Trophoblast cell (in vitro differentiated cells and primary cell): ENCODE data around the gene ENO2.
A peak's percentile ranks its signal among the peaks of the same experiment; 100 is the strongest.

Experiments
- DNase-seq, 2 donors: peaks; one replicate each; pipeline ENCODE4 v3.0.0-alpha.2; 2016
- H2AFZ ChIP-seq: 2 replicates; pipeline ENCODE4 v1.6.1; 2013; ENCODE audit warnings: low read length, moderate library complexity, mild to moderate bottlenecking; ENCODE audit not compliant: insufficient read depth, poor library complexity
- H2AK5ac ChIP-seq: 2 replicates; pipeline ENCODE4 v1.6.1; 2013; ENCODE audit warnings: mild to moderate bottlenecking, low read length
- H2BK120ac ChIP-seq: 2 replicates; pipeline ENCODE4 v1.6.1; 2013; ENCODE audit warnings: low read length, mild to moderate bottlenecking, moderate library complexity; ENCODE audit not compliant: insufficient read depth, poor library complexity
- H2BK12ac ChIP-seq: 2 replicates; pipeline ENCODE4 v1.6.1; 2013; ENCODE audit warnings: mild to moderate bottlenecking, low read length, moderate library complexity
- H2BK5ac ChIP-seq: 2 replicates; pipeline ENCODE4 v1.6.1; 2013; ENCODE audit warnings: low read length, low read depth, moderate library complexity, mild to moderate bottlenecking; ENCODE audit not compliant: poor library complexity
- H3K14ac ChIP-seq: 2 replicates; pipeline ENCODE4 v1.6.1; 2013; ENCODE audit warnings: mild to moderate bottlenecking, low read length
- H3K18ac ChIP-seq: 2 replicates; pipeline ENCODE4 v1.6.1; 2013; ENCODE audit warnings: mild to moderate bottlenecking, low read length
- H3K23ac ChIP-seq: 2 replicates; pipeline ENCODE4 v1.6.1; 2013; ENCODE audit warnings: low read length
- H3K27ac ChIP-seq: 2 replicates; pipeline ENCODE4 v1.5.1; 2013; ENCODE audit warnings: low read depth, mild to moderate bottlenecking, inconsistent platforms, low read length, moderate library complexity
- H3K27me3 ChIP-seq: 2 replicates; pipeline ENCODE4 v1.6.1; 2013; ENCODE audit warnings: inconsistent platforms, mild to moderate bottlenecking, low read length, moderate library complexity; ENCODE audit not compliant: insufficient read depth
- H3K36me3 ChIP-seq, 2 experiments: 1 replicate in 1 of 2; 2 replicates in 1 of 2; pipeline ENCODE4 v1.6.1; 2013; ENCODE audit warnings: low read length in 2 of 2, mild to moderate bottlenecking in 2 of 2, moderate library complexity in 1 of 2; ENCODE audit not compliant: insufficient read depth in 2 of 2, control insufficient read depth in 1 of 2
- H3K4ac ChIP-seq: 2 replicates; pipeline ENCODE4 v1.6.1; 2013; ENCODE audit warnings: low read depth, mild to moderate bottlenecking, low read length, moderate library complexity
- H3K4me1 ChIP-seq, 2 experiments: 1 replicate in 1 of 2; 2 replicates in 1 of 2; pipeline ENCODE4 v1.6.1; 2013; ENCODE audit warnings: low read length in 2 of 2, mild to moderate bottlenecking in 2 of 2, moderate library complexity in 1 of 2; ENCODE audit not compliant: insufficient read depth in 2 of 2, control insufficient read depth in 1 of 2
- H3K4me2 ChIP-seq: 2 replicates; pipeline ENCODE4 v1.6.1; 2013; ENCODE audit warnings: inconsistent platforms, mild to moderate bottlenecking, low read length, moderate library complexity
- H3K4me3 ChIP-seq: 2 replicates; pipeline ENCODE4 v1.5.1; 2013; ENCODE audit warnings: mild to moderate bottlenecking, low read depth, low read length, inconsistent platforms
- H3K79me1 ChIP-seq: one replicate; pipeline ENCODE4 v1.6.1; 2013; ENCODE audit warnings: low read length
- H3K79me2 ChIP-seq: 2 replicates; pipeline ENCODE4 v1.6.1; 2013; ENCODE audit warnings: low read length, mild to moderate bottlenecking; ENCODE audit not compliant: control insufficient read depth, insufficient read depth, poor library complexity
- H3K9ac ChIP-seq: 2 replicates; pipeline ENCODE4 v1.6.1; 2013; ENCODE audit warnings: mild to moderate bottlenecking, low read length
- H3K9me3 ChIP-seq: 2 replicates; pipeline ENCODE4 v1.6.1; 2013; ENCODE audit warnings: low read depth, mild to moderate bottlenecking, control low read depth, inconsistent platforms, low read length; ENCODE audit not compliant: insufficient read depth
- H4K12ac ChIP-seq: 2 replicates; pipeline ENCODE4 v1.6.1; 2013; ENCODE audit warnings: low read depth, mild to moderate bottlenecking, low read length, moderate library complexity
- H4K8ac ChIP-seq: 2 replicates; pipeline ENCODE4 v1.6.1; 2013; ENCODE audit warnings: low read depth, mild to moderate bottlenecking, low read length, moderate library complexity
- H4K91ac ChIP-seq: one replicate; pipeline ENCODE4 v1.6.1; 2013; ENCODE audit warnings: low read depth, mild to moderate bottlenecking, low read length, moderate library complexity
- WGBS: extraction: QIAGEN DNeasy Blood & Tissue Kit; methylation state at CpG from one replicate; pipeline ENCODE4 v1.1.7; 2013; ENCODE audit warnings: missing lambda C conversion rate; ENCODE audit not compliant: insufficient read length, insufficient coverage; ENCODE audit errors: extremely low coverage; 5-methylcytosine and 5-hydroxymethylcytosine counted together

Gene ENO2

DNA sequence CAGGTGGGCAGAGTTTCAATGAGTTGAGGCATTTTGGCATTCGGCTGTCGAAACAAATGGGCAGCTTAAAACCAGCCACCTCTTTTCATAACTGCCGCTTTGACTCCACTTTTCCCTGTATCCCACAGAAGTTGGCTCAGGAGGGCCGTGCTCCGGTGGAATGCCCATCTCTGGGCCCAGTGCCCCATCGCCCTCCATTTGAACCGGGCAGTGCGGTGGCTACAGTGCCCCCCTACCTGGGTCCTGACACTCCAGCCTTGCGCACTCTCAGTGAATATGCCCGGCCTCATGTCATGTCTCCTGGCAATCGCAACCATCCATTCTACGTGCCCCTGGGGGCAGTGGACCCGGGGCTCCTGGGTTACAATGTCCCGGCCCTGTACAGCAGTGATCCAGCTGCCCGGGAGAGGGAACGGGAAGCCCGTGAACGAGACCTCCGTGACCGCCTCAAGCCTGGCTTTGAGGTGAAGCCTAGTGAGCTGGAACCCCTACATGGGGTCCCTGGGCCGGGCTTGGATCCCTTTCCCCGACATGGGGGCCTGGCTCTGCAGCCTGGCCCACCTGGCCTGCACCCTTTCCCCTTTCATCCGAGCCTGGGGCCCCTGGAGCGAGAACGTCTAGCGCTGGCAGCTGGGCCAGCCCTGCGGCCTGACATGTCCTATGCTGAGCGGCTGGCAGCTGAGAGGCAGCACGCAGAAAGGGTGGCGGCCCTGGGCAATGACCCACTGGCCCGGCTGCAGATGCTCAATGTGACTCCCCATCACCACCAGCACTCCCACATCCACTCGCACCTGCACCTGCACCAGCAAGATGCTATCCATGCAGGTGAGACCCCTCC lies 24.2 kb downstream of the ENO2 start:
- H3K4ac ChIP-seq, result peak overlapping the region; percentile 28
- H3K79me2 ChIP-seq, result peaks cover 5% of the 10 kb centered on the region
- peaks cover 63 to 70% of the 10 kb centered on the region in 2 experiments for H3K36me3 ChIP-seq
- H3K4me3 ChIP-seq, result no peak overlapping the region
- H3K27me3 ChIP-seq, result no peaks in the 10 kb centered on the region
- peak overlapping the region; percentile 33 for H3K4me2 ChIP-seq
- no peak overlapping the region for H2AFZ ChIP-seq
- peak overlapping the region; percentile 13 for H2BK12ac ChIP-seq
- H2BK5ac ChIP-seq, result no peak overlapping the region
- H3K79me1 ChIP-seq, result peaks cover 8% of the 10 kb centered on the region
- H3K27ac ChIP-seq, result peak overlapping the region; percentile 4
- H4K12ac ChIP-seq, result peak overlapping the region; percentile 55
- H4K91ac ChIP-seq, result peak overlapping the region; percentile 33
- peaks cover 7 to 9% of the 10 kb centered on the region in 2 experiments for H3K4me1 ChIP-seq
- no peak overlapping the region for H3K23ac ChIP-seq
- H3K18ac ChIP-seq, result peak overlapping the region; percentile 40
- H3K9ac ChIP-seq, result no peak overlapping the region
- H2BK120ac ChIP-seq, result no peak overlapping the region
- H4K8ac ChIP-seq, result peak overlapping the region; percentile 18
- peaks cover 2% of the 10 kb centered on the region for H3K9me3 ChIP-seq
- DNase-seq, result no peak
- H2AK5ac ChIP-seq, result peak overlapping the region; percentile 38
- no CpG with 5 or more reads among the region's 32 CpGs for WGBS
- peak overlapping the region; percentile 19 for H3K14ac ChIP-seq

DNA sequence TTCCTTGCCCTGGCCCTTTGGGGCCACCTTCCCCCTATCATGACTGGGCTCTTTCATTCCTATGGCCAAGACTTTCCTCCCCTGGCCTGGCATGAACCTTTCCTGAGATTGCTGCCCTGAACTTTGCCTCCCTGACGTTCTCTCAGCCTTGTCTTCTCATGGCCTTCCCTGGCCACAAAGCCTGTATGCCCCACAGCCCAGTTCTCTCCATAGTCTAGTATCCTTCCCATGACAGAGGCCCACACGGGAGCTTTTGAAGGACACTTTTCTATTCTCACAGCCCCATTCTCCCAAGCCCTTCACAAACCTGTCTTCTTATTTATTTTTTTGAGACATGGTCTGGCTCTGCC lies 24.8 kb downstream of the ENO2 start:
- H3K36me3 ChIP-seq, result peaks cover 58 to 64% of the 10 kb centered on the region in 2 experiments
- H4K12ac ChIP-seq, result peak overlapping the region; percentile 55
- no peak overlapping the region for H2AFZ ChIP-seq
- peaks cover 11% of the 10 kb centered on the region for H3K79me1 ChIP-seq
- no peak overlapping the region for H4K91ac ChIP-seq
- H4K8ac ChIP-seq, result peak overlapping the region; percentile 18
- no CpG with 5 or more reads among the region's 2 CpGs for WGBS
- no peak for DNase-seq
- peak overlapping the region; percentile 40 for H3K18ac ChIP-seq
- peaks cover 7 to 9% of the 10 kb centered on the region in 2 experiments for H3K4me1 ChIP-seq
- no peak overlapping the region for H3K9ac ChIP-seq
- no peak overlapping the region for H3K4ac ChIP-seq
- no peaks in the 10 kb centered on the region for H3K27me3 ChIP-seq
- H3K27ac ChIP-seq, result no peak overlapping the region
- no peak overlapping the region for H3K4me3 ChIP-seq
- H2BK120ac ChIP-seq, result no peak overlapping the region
- no peak overlapping the region for H3K4me2 ChIP-seq
- no peak overlapping the region for H2BK5ac ChIP-seq
- H2BK12ac ChIP-seq, result no peak overlapping the region
- H3K79me2 ChIP-seq, result peaks cover 5% of the 10 kb centered on the region
- H3K14ac ChIP-seq, result no peak overlapping the region
- H3K23ac ChIP-seq, result no peak overlapping the region
- H3K9me3 ChIP-seq, result peaks cover 2% of the 10 kb centered on the region
- no peak overlapping the region for H2AK5ac ChIP-seq

DNA sequence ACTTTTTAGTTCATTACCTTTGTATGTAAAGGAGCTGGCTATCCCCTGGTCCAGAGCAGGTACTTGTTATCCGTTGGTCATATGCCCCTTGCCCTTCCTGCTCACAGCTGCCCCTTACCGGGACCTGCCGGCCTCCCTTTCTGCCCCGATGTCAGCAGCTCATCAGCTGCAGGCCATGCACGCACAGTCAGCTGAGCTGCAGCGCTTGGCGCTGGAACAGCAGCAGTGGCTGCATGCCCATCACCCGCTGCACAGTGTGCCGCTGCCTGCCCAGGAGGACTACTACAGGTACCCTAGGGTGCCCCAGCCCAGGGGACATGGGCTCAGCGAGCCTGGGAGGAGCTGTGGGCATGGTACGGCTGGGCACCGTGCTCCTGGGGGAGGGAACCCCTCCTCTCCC lies 26.9 kb downstream of the ENO2 start:
- no peak overlapping the region for H2AK5ac ChIP-seq

DNA sequence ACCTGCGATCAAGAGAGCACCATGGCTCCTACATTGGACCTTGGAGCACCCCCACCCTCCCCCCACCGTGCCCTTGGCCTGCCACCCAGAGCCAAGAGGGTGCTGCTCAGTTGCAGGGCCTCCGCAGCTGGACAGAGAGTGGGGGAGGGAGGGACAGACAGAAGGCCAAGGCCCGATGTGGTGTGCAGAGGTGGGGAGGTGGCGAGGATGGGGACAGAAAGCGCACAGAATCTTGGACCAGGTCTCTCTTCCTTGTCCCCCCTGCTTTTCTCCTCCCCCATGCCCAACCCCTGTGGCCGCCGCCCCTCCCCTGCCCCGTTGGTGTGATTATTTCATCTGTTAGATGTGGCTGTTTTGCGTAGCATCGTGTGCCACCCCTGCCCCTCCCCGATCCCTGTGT lies 27.4 kb downstream of the ENO2 start:
- Histone ChIP-seq H2AK5ac (no peak overlapping the region), H4K8ac (no peak overlapping the region), H2BK5ac (no peak overlapping the region), H3K23ac (no peak overlapping the region), H3K9me3 (peaks cover 2% of the 10 kb centered on the region), H4K12ac (no peak overlapping the region), H3K4ac (no peak overlapping the region), H2AFZ (no peak overlapping the region), H3K4me1 (peaks cover 16% of the 10 kb centered on the region in 2 experiments), H3K79me2 (peaks cover 7% of the 10 kb centered on the region), H2BK12ac (no peak overlapping the region), H3K36me3 (peaks cover 35 to 38% of the 10 kb centered on the region in 2 experiments), H3K4me3 (no peak overlapping the region), H4K91ac (no peak overlapping the region), H3K14ac (no peak overlapping the region), H3K27ac (no peak overlapping the region), H3K4me2 (no peak overlapping the region), H3K18ac (no peak overlapping the region), H3K27me3 (no peaks in the 10 kb centered on the region), H2BK120ac (no peak overlapping the region), H3K9ac (no peak overlapping the region), H3K79me1 (peaks cover 22% of the 10 kb centered on the region)
- WGBS, result no CpG with 5 or more reads among the region's 12 CpGs
- no peak for DNase-seq

More for the DNA sequence above, 26.9 kb downstream of the ENO2 start:
- H3K79me2 ChIP-seq, result peaks cover 7% of the 10 kb centered on the region
- H2BK5ac ChIP-seq, result no peak overlapping the region
- no peak for DNase-seq
- peaks cover 16 to 18% of the 10 kb centered on the region in 2 experiments for H3K4me1 ChIP-seq
- H4K91ac ChIP-seq, result no peak overlapping the region
- H2BK12ac ChIP-seq, result no peak overlapping the region
- peaks cover 40 to 43% of the 10 kb centered on the region in 2 experiments for H3K36me3 ChIP-seq
- H3K27ac ChIP-seq, result no peak overlapping the region
- no peak overlapping the region for H3K4me2 ChIP-seq
- peaks cover 2% of the 10 kb centered on the region for H3K9me3 ChIP-seq
- H3K23ac ChIP-seq, result no peak overlapping the region
- H3K4me3 ChIP-seq, result no peak overlapping the region
- no peak overlapping the region for H4K8ac ChIP-seq
- no peak overlapping the region for H4K12ac ChIP-seq
- no peak overlapping the region for H2BK120ac ChIP-seq
- H2AFZ ChIP-seq, result no peak overlapping the region
- H3K18ac ChIP-seq, result no peak overlapping the region
- WGBS, result no CpG with 5 or more reads among the region's 12 CpGs
- H3K14ac ChIP-seq, result no peak overlapping the region
- no peak overlapping the region for H3K4ac ChIP-seq
- H3K79me1 ChIP-seq, result peaks cover 19% of the 10 kb centered on the region
- no peaks in the 10 kb centered on the region for H3K27me3 ChIP-seq
- H3K9ac ChIP-seq, result no peak overlapping the region
